KMS-11 (cell line): Measurements from ENCODE around the gene ST3GAL5.

Experiments used
- H2AFZ ChIP-seq: fragments of 200-600 bp; sonication (generic); 2 replicates; pipeline ENCODE4 v1.6.1; 2016; ENCODE audit warnings: antibody characterized with exemption, mixed run types, low read depth
- H3K27ac ChIP-seq: fragments of 200-600 bp; sonication (generic); 2 replicates; pipeline ENCODE4 v1.6.1; 2016; ENCODE audit warnings: mild to moderate bottlenecking, mixed run types
- H3K27me3 ChIP-seq: fragments of 200-600 bp; sonication (generic); 2 replicates; pipeline ENCODE4 v1.6.1; 2017; ENCODE audit warnings: mild to moderate bottlenecking, low read depth, mixed run types, moderate library complexity; ENCODE audit not compliant: insufficient read depth
- H3K36me3 ChIP-seq: fragments of 200-600 bp; sonication (generic); 2 replicates; pipeline ENCODE4 v1.6.1; 2017; ENCODE audit warnings: mild to moderate bottlenecking, mixed run types; ENCODE audit not compliant: insufficient read depth
- H3K4me1 ChIP-seq: fragments of 200-600 bp; sonication (generic); 2 replicates; pipeline ENCODE4 v1.6.1; 2016; ENCODE audit warnings: mild to moderate bottlenecking, low read depth, mixed run types; ENCODE audit not compliant: poor library complexity, severe bottlenecking
- H3K4me2 ChIP-seq: fragments of 200-600 bp; sonication (generic); 2 replicates; pipeline ENCODE4 v1.7.0; 2016; ENCODE audit warnings: mild to moderate bottlenecking, mixed run types
- H3K4me3 ChIP-seq: fragments of 200-600 bp; sonication (generic); IDR thresholded peaks from 2 replicates; pipeline ENCODE4 v1.6.1; 2017; ENCODE audit warnings: low read depth, low read length, mixed read lengths; ENCODE audit not compliant: insufficient read depth
- H3K79me2 ChIP-seq: fragments of 200-600 bp; sonication (generic); 2 replicates; pipeline ENCODE4 v1.6.1; 2016; ENCODE audit warnings: low read depth, mixed run types; ENCODE audit not compliant: insufficient read depth
- H3K9ac ChIP-seq: fragments of 200-600 bp; sonication (generic); 2 replicates; pipeline ENCODE4 v1.6.1; 2016; ENCODE audit warnings: mild to moderate bottlenecking, mixed run types
- H4K20me1 ChIP-seq: fragments of 200-600 bp; sonication (generic); 2 replicates; pipeline ENCODE4 v1.6.1; 2016; ENCODE audit warnings: mild to moderate bottlenecking, mixed run types; ENCODE audit not compliant: insufficient read depth
- CTCF ChIP-seq: fragments of 200-600 bp; sonication (generic); conservative IDR thresholded peaks from 2 replicates; pipeline ENCODE4 v1.6.1; 2017; ENCODE audit warnings: low read depth, mild to moderate bottlenecking, antibody characterized with exemption, low read length, moderate library complexity, mixed read lengths

The ST3GAL5 gene

GRCh38 chr2:85920810-85921545 lies 32.2 kb upstream of the ST3GAL5 start:
- H3K9ac ChIP-seq, result no peak overlapping the region
- H3K36me3 ChIP-seq, result no peaks in the 10 kb centered on the region
- TF ChIP-seq CTCF, result no peak
- H4K20me1 ChIP-seq, result no peaks in the 10 kb centered on the region
- no peak overlapping the region for H3K4me2 ChIP-seq
- H2AFZ ChIP-seq, result no peak overlapping the region
- no peaks in the 10 kb centered on the region for H3K27me3 ChIP-seq
- H3K79me2 ChIP-seq, result no peaks in the 10 kb centered on the region
- H3K4me3 ChIP-seq, result no peak overlapping the region
- H3K27ac ChIP-seq, result no peak overlapping the region
- peaks cover 11% of the 10 kb centered on the region for H3K4me1 ChIP-seq

GRCh38 chr2:85917887-85918795 lies 29.4 kb upstream of the ST3GAL5 start:
- no peaks in the 10 kb centered on the region for H3K36me3 ChIP-seq
- H3K27ac ChIP-seq, result no peak overlapping the region
- H3K4me3 ChIP-seq, result no peak overlapping the region
- H3K27me3 ChIP-seq, result no peaks in the 10 kb centered on the region
- no peak overlapping the region for H3K4me2 ChIP-seq
- H3K79me2 ChIP-seq, result no peaks in the 10 kb centered on the region
- H3K9ac ChIP-seq, result no peak overlapping the region
- H2AFZ ChIP-seq, result no peak overlapping the region
- no peaks in the 10 kb centered on the region for H4K20me1 ChIP-seq
- TF ChIP-seq CTCF, result no peak
- no peaks in the 10 kb centered on the region for H3K4me1 ChIP-seq

GRCh38 chr2:85915606-85916303 lies 27.0 kb upstream of the ST3GAL5 start:
- Histone ChIP-seq H4K20me1 (no peaks in the 10 kb centered on the region), H3K27ac (no peak overlapping the region), H3K9ac (no peak overlapping the region), H3K4me3 (no peak overlapping the region), H2AFZ (no peak overlapping the region), H3K4me1 (peaks cover 7% of the 10 kb centered on the region), H3K36me3 (no peaks in the 10 kb centered on the region), H3K79me2 (no peaks in the 10 kb centered on the region), H3K4me2 (no peak overlapping the region), H3K27me3 (no peaks in the 10 kb centered on the region)
- no peak for TF ChIP-seq CTCF

GRCh38 chr2:85914922-85915321 lies 26.1 kb upstream of the ST3GAL5 start:
- no peak overlapping the region for H3K9ac ChIP-seq
- H3K27ac ChIP-seq, result no peak overlapping the region
- no peaks in the 10 kb centered on the region for H4K20me1 ChIP-seq
- no peak overlapping the region for H3K4me3 ChIP-seq
- H2AFZ ChIP-seq, result no peak overlapping the region
- H3K4me1 ChIP-seq, result peaks cover 11% of the 10 kb centered on the region
- no peaks in the 10 kb centered on the region for H3K79me2 ChIP-seq
- no peaks in the 10 kb centered on the region for H3K27me3 ChIP-seq
- H3K4me2 ChIP-seq, result no peak overlapping the region
- no peaks in the 10 kb centered on the region for H3K36me3 ChIP-seq
- TF ChIP-seq CTCF, result no peak
